GM04504 (cell line): ENCODE data around the gene APOL3.
A peak's percentile ranks its signal among the peaks of the same experiment; 100 is the strongest.
"Not testable (repeated sequence)": the region's sequence is repeated elsewhere in the genome, so short reads cannot be mapped to it uniquely, and the experiment has no call there.

ENCODE experiments used
- DNase-seq: peaks from one replicate; pipeline ENCODE4 v3.0.0-alpha.2; 2012; ENCODE audit warnings: low read depth

APOL3 gene

GRCh38 chr22:36156515-36157419, 3.8 kb downstream of the APOL3 start:
- DNase-seq, result peak; percentile 66

GRCh38 chr22:36156119-36156514, 4.4 kb downstream of the APOL3 start:
- DNase-seq, result no peak

GRCh38 chr22:36155702-36156101, 4.9 kb downstream of the APOL3 start:
- DNase-seq, result no peak

GRCh38 chr22:36154423-36154945, 6.1 kb downstream of the APOL3 start:
- DNase-seq, result no peak

- DNase-seq, result no peak
These were observed 6.8 kb downstream of the APOL3 start for GRCh38 chr22:36153501-36154422.

GRCh38 chr22:36152821-36153220, 7.7 kb downstream of the APOL3 start:
- not testable (repeated sequence) for DNase-seq

- DNase-seq, result no peak
These were observed 8.5 kb downstream of the APOL3 start for GRCh38 chr22:36152088-36152487.

GRCh38 chr22:36151006-36151595, 9.5 kb downstream of the APOL3 start:
- DNase-seq, result no peak

- DNase-seq, result no peak
These were observed 11.1 kb downstream of the APOL3 start for GRCh38 chr22:36149441-36149840.

GRCh38 chr22:36148411-36148810, 12.1 kb downstream of the APOL3 start:
- DNase-seq, result no peak

GRCh38 chr22:36147196-36147791, 13.3 kb downstream of the APOL3 start:
- DNase-seq, result no peak

GRCh38 chr22:36145881-36146280, 14.7 kb downstream of the APOL3 start:
- no peak for DNase-seq

GRCh38 chr22:36144886-36145541, 15.5 kb downstream of the APOL3 start:
- DNase-seq, result no peak

- DNase-seq, result no peak
These were observed 16.6 kb downstream of the APOL3 start for GRCh38 chr22:36143956-36144355.

GRCh38 chr22:36143066-36143815, 17.3 kb downstream of the APOL3 start:
- no peak for DNase-seq

- DNase-seq, result no peak
These were observed 19.1 kb downstream of the APOL3 start for GRCh38 chr22:36141481-36141880.

GRCh38 chr22:36138709-36139108, 21.8 kb downstream of the APOL3 start:
- DNase-seq, result not testable (repeated sequence)

GRCh38 chr22:36136988-36137387, 23.6 kb downstream of the APOL3 start:
- DNase-seq, result no peak

GRCh38 chr22:36136475-36136874, 24.1 kb downstream of the APOL3 start:
- DNase-seq, result no peak

- no peak for DNase-seq
These were observed 25.1 kb downstream of the APOL3 start for GRCh38 chr22:36135306-36135980.
